ENCODE measurements around the gene MIEF1.

Gene MIEF1

GRCh38 chr22:39528681-39529486 is 26.8 kb downstream of the MIEF1 start:
- peak; percentile 80 for DNase-seq (ENCODE audit: low spot score)

GRCh38 chr22:39529487-39529851 is 27.4 kb downstream of the MIEF1 start:
- DNase-seq (ENCODE audit: low spot score) = no peak

GRCh38 chr22:39530116-39530515 is 28.0 kb downstream of the MIEF1 start:
- no peak for DNase-seq (ENCODE audit: low spot score)

- peak; percentile 35 for DNase-seq (ENCODE audit: low spot score)
Observed at GRCh38 chr22:39530692-39531331, 28.7 kb downstream of the MIEF1 start.

GRCh38 chr22:39532215-39533073 is 30.4 kb downstream of the MIEF1 start, which contains the start of gene RPS19BP1:
Gene RPS19BP1, minus strand, starts transcription at chr22:39532748. Its CDS starts 10 bp downstream, at chr22:39532738.
- peak; percentile 89 for DNase-seq (ENCODE audit: low spot score)

GRCh38 chr22:39534092-39534506 is 32.0 kb downstream of the MIEF1 start:
- no peak for DNase-seq (ENCODE audit: low spot score)

GRCh38 chr22:39534591-39535356 is 32.7 kb downstream of the MIEF1 start:
- peak; percentile 92 for DNase-seq (ENCODE audit: low spot score)

GRCh38 chr22:39535357-39535725 is 33.3 kb downstream of the MIEF1 start:
- DNase-seq (ENCODE audit: low spot score) = peak; percentile 50

GRCh38 chr22:39535831-39536449 is 33.9 kb downstream of the MIEF1 start:
- DNase-seq (ENCODE audit: low spot score) = no peak

GRCh38 chr22:39536711-39537110 is 34.6 kb downstream of the MIEF1 start:
- DNase-seq (ENCODE audit: low spot score) = no peak

GRCh38 chr22:39537975-39538374 is 35.9 kb downstream of the MIEF1 start:
- no peak for DNase-seq (ENCODE audit: low spot score)

- peak; percentile 72 for DNase-seq (ENCODE audit: low spot score)
Observed at GRCh38 chr22:39543095-39543494, 41.0 kb downstream of the MIEF1 start.

- DNase-seq (ENCODE audit: low spot score) = peak; percentile 84
Observed at GRCh38 chr22:39545386-39546365, 43.6 kb downstream of the MIEF1 start.

GRCh38 chr22:39546889-39547586 is 44.9 kb downstream of the MIEF1 start:
- DNase-seq (ENCODE audit: low spot score) = no peak

GRCh38 chr22:39547587-39547947 is 45.5 kb downstream of the MIEF1 start:
- DNase-seq (ENCODE audit: low spot score) = no peak

- DNase-seq (ENCODE audit: low spot score) = no peak
Observed at GRCh38 chr22:39553429-39553828, 51.3 kb downstream of the MIEF1 start.

- no peak for DNase-seq (ENCODE audit: low spot score)
Observed at GRCh38 chr22:39554151-39554550, 52.1 kb downstream of the MIEF1 start.

GRCh38 chr22:39556970-39557841 is 55.1 kb downstream of the MIEF1 start:
- DNase-seq (ENCODE audit: low spot score) = peak; percentile 59
